Bronchial epithelial cell (primary cell): Measurements from ENCODE around the gene OR6K6. TPM values are rescaled to one million over a fixed set of nuclear protein-coding genes. Genes with fewer than 3 reads are reported as not detected.
A peak's percentile ranks its signal among the peaks of the same experiment; 100 is the strongest.

Experiments
- DNase-seq: peaks from one replicate; pipeline ENCODE4 v3.0.0-alpha.2; 2010; ENCODE audit warnings: low read depth
- FAIRE-seq: peaks from 2 replicates; lab custom pipeline; 2011; peaks lifted over from hg19 to GRCh38; lab: Jason Lieb, UNC
- H3K27me3 ChIP-seq: 2 replicates; pipeline ENCODE4 v1.5.1; 2011; ENCODE audit warnings: low read length; ENCODE audit not compliant: control insufficient read depth, insufficient read depth
- H3K36me3 ChIP-seq: 2 replicates; pipeline ENCODE4 v1.5.1; 2011; ENCODE audit warnings: low read length; ENCODE audit not compliant: control insufficient read depth, insufficient read depth
- H3K4me3 ChIP-seq: 2 replicates; pipeline ENCODE4 v1.5.1; 2011; ENCODE audit warnings: mild to moderate bottlenecking, low read depth, low read length, control low read depth
- CTCF ChIP-seq: IDR thresholded peaks from 2 replicates; pipeline ENCODE4 v1.5.1; 2011; ENCODE audit warnings: mild to moderate bottlenecking, moderate library complexity, low read length, control low read depth, inconsistent platforms; ENCODE audit not compliant: insufficient read depth, severe bottlenecking
- total RNA-seq: library from RNA; depleted of rRNA; stranded (reverse); fragments of >200 nt; gene quantifications from 2 replicates; pipeline ENCODE4 v1.2.1, GENCODE V29; 2014

OR6K6 gene
- not detected in 2 replicates for total RNA-seq

- FAIRE-seq, result no peak
- no peak for DNase-seq
- no peaks in the 10 kb centered on the region for H3K27me3 ChIP-seq
- TF ChIP-seq CTCF, result no peak
- H3K36me3 ChIP-seq, result no peaks in the 10 kb centered on the region
- H3K4me3 ChIP-seq, result no peak within 1 kb of the TSS
Observed at GRCh38 chr1:158754420-158754819, at the start of gene OR6K6. Gene OR6K6 (plus strand): TSS chr1:158754720. CDS start chr1:158754888, 168 bp downstream.

GRCh38 chr1:158706096-158706495 lies 48.4 kb upstream of the OR6K6 start:
- no peak for TF ChIP-seq CTCF
- H3K4me3 ChIP-seq, result no peak overlapping the region
- no peak for DNase-seq
- H3K36me3 ChIP-seq, result no peaks in the 10 kb centered on the region
- no peak for FAIRE-seq
- no peaks in the 10 kb centered on the region for H3K27me3 ChIP-seq

DNA sequence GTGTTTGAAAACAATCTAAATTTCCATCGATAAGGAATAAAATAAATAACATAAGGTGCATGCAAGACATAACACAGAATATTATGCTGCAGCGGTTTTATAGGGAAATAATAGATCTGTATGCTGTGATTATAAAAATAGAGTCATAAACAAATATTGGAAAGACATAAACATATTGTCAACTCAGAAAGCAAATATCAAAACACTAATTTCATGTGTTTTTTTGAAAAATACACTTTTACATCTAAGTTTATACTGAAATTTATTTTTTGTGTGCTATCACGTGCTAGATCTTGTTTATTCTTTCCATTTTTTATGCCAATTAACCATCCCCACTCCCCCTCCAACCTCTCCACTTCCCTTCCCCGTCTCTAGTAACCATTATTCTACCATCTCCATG lies 43.4 kb upstream of the OR6K6 start:
- Histone ChIP-seq H3K27me3 (no peaks in the 10 kb centered on the region), H3K36me3 (no peaks in the 10 kb centered on the region), H3K4me3 (no peak overlapping the region)
- DNase-seq (no peak), FAIRE-seq (no peak)
- TF ChIP-seq CTCF, result no peak

DNA sequence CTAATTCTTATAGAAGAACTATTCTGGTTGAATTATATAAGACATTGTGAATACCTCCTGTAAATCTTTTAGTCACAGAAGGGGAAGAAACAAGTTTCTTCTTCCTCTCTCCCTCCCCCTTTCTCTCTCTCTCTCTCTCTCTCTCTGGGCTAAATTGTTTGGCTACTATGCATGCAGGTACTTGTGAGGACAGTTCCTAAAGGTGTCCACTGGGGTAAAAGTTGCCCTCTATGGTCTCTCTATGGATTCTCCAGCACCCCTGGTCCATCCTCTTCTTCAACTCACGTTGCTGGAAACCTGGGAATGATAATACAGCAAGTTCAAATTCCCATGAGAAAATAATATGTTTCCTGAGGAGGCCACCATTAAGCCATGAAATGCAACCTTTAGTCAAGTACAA lies 39.8 kb upstream of the OR6K6 start:
- Histone ChIP-seq H3K4me3 (no peak overlapping the region), H3K36me3 (no peaks in the 10 kb centered on the region), H3K27me3 (no peaks in the 10 kb centered on the region)
- no peak for FAIRE-seq
- no peak for DNase-seq
- no peak for TF ChIP-seq CTCF

GRCh38 chr1:158716335-158716734 lies 38.2 kb upstream of the OR6K6 start:
- no peaks in the 10 kb centered on the region for H3K27me3 ChIP-seq
- DNase-seq, result peak; percentile 46
- no peak overlapping the region for H3K4me3 ChIP-seq
- no peak for TF ChIP-seq CTCF
- FAIRE-seq, result no peak
- no peaks in the 10 kb centered on the region for H3K36me3 ChIP-seq

- Histone ChIP-seq H3K36me3 (no peaks in the 10 kb centered on the region), H3K27me3 (no peaks in the 10 kb centered on the region), H3K4me3 (no peak overlapping the region)
- DNase-seq, result peak; percentile 62
- FAIRE-seq, result no peak
- TF ChIP-seq CTCF, result no peak
Observed at GRCh38 chr1:158717344-158717743, 37.2 kb upstream of the OR6K6 start.
